H9 (cell line): ENCODE data around the gene MYOCD. TPM values are rescaled to one million over a fixed set of nuclear protein-coding genes. Genes with fewer than 3 reads are reported as not detected.

ENCODE experiments used
- DNase-seq: peaks from one replicate; pipeline ENCODE4 v3.0.0-alpha.2; 2017
- H2AFZ ChIP-seq: one replicate; pipeline ENCODE4 v1.6.1; 2013; ENCODE audit warnings: mild to moderate bottlenecking, low read length, control low read depth, moderate library complexity
- H2AK5ac ChIP-seq: 2 replicates; pipeline ENCODE4 v1.6.1; 2013; ENCODE audit warnings: low read length, control low read depth, mixed read lengths; ENCODE audit not compliant: insufficient read length
- H2BK120ac ChIP-seq: one replicate; pipeline ENCODE4 v1.6.1; 2013; ENCODE audit warnings: low read depth, mild to moderate bottlenecking, low read length, control low read depth, inconsistent platforms; ENCODE audit not compliant: poor library complexity, severe bottlenecking
- H2BK12ac ChIP-seq: 2 replicates; pipeline ENCODE4 v1.6.1; 2013; ENCODE audit warnings: low read length, control low read depth, mixed read lengths, low read depth; ENCODE audit not compliant: insufficient read length
- H2BK15ac ChIP-seq: 2 replicates; pipeline ENCODE4 v1.6.1; 2013; ENCODE audit warnings: low read depth, low read length, control low read depth
- H2BK20ac ChIP-seq: one replicate; pipeline ENCODE4 v1.6.1; 2013; ENCODE audit warnings: low read depth, mild to moderate bottlenecking, low read length, control low read depth, inconsistent platforms; ENCODE audit not compliant: poor library complexity, severe bottlenecking
- H2BK5ac ChIP-seq: 2 replicates; pipeline ENCODE4 v1.6.1; 2013; ENCODE audit warnings: low read length, control low read depth, mixed read lengths; ENCODE audit not compliant: insufficient read length
- H3K14ac ChIP-seq: 2 replicates; pipeline ENCODE4 v1.6.1; 2013; ENCODE audit warnings: low read length, control low read depth; ENCODE audit not compliant: insufficient read depth
- H3K18ac ChIP-seq: 2 replicates; pipeline ENCODE4 v1.6.1; 2013; ENCODE audit warnings: low read depth, mild to moderate bottlenecking, mixed read lengths, low read length, control low read depth; ENCODE audit not compliant: insufficient read length
- H3K23ac ChIP-seq: 2 replicates; pipeline ENCODE4 v1.6.1; 2013; ENCODE audit warnings: low read length, control low read depth, mixed read lengths, low read depth; ENCODE audit not compliant: insufficient read length
- H3K23me2 ChIP-seq: 2 replicates; pipeline ENCODE4 v1.6.1; 2013; ENCODE audit warnings: low read depth, mild to moderate bottlenecking, mixed read lengths, low read length, control low read depth; ENCODE audit not compliant: insufficient read length, poor library complexity, severe bottlenecking
- H3K27ac ChIP-seq: 2 replicates; pipeline ENCODE4 v1.5.1; 2013; ENCODE audit warnings: low read length, control low read depth, mixed read lengths, low read depth; ENCODE audit not compliant: insufficient read length
- H3K27me3 ChIP-seq: 2 replicates; pipeline ENCODE4 v1.6.1; 2013; ENCODE audit warnings: low read length, control low read depth, inconsistent platforms; ENCODE audit not compliant: insufficient read depth
- H3K4ac ChIP-seq: 2 replicates; pipeline ENCODE4 v1.6.1; 2013; ENCODE audit warnings: low read depth, mild to moderate bottlenecking, control low read depth, inconsistent platforms, low read length, moderate library complexity
- H3K4me1 ChIP-seq: 2 replicates; pipeline ENCODE4 v1.6.1; 2013; ENCODE audit warnings: low read length, control low read depth, inconsistent platforms; ENCODE audit not compliant: insufficient read depth
- H3K4me2 ChIP-seq: 2 replicates; pipeline ENCODE4 v1.6.1; 2013; ENCODE audit warnings: low read length, control low read depth, mixed read lengths; ENCODE audit not compliant: insufficient read length, insufficient read depth
- H3K56ac ChIP-seq: 2 replicates; pipeline ENCODE4 v1.6.1; 2013; ENCODE audit warnings: low read depth, mild to moderate bottlenecking, mixed read lengths, low read length, control low read depth; ENCODE audit not compliant: insufficient read length
- H3K79me1 ChIP-seq: 2 replicates; pipeline ENCODE4 v1.6.1; 2013; ENCODE audit warnings: low read depth, mild to moderate bottlenecking, moderate library complexity, low read length, control low read depth, inconsistent platforms; ENCODE audit not compliant: insufficient read depth, poor library complexity, severe bottlenecking
- H3K79me2 ChIP-seq: 2 replicates; pipeline ENCODE4 v1.6.1; 2013; ENCODE audit warnings: low read length, control low read depth, inconsistent platforms; ENCODE audit not compliant: insufficient read depth
- H3K9ac ChIP-seq: 2 replicates; pipeline ENCODE4 v1.6.1; 2013; ENCODE audit warnings: low read length, control low read depth, mixed read lengths; ENCODE audit not compliant: insufficient read length; ENCODE audit errors: extremely low read depth
- H3K9me3 ChIP-seq: one replicate; pipeline ENCODE4 v1.6.1; 2013; ENCODE audit warnings: low read depth, low read length, inconsistent platforms; ENCODE audit not compliant: control insufficient read depth
- H3T11ph ChIP-seq: one replicate; pipeline ENCODE4 v1.6.1; 2013; ENCODE audit warnings: mild to moderate bottlenecking, low read length, control low read depth, inconsistent platforms
- H4K20me1 ChIP-seq: one replicate; pipeline ENCODE4 v1.6.1; 2013; ENCODE audit not compliant: control insufficient read depth, insufficient read length, insufficient read depth
- H4K5ac ChIP-seq: 2 replicates; pipeline ENCODE4 v1.6.1; 2013; ENCODE audit warnings: low read depth, mild to moderate bottlenecking, mixed read lengths, low read length, control low read depth; ENCODE audit not compliant: insufficient read length
- H4K8ac ChIP-seq: replicated peaks from 2 replicates; pipeline ENCODE4 v1.6.1; 2013; ENCODE audit warnings: low read length, control low read depth, mixed read lengths, low read depth; ENCODE audit not compliant: insufficient read length
- H4K91ac ChIP-seq: 2 replicates; pipeline ENCODE4 v1.6.1; 2013; ENCODE audit warnings: low read depth, mild to moderate bottlenecking, moderate library complexity, mixed read lengths, low read length, control low read depth; ENCODE audit not compliant: insufficient read length
- H3K27ac Mint-ChIP-seq, 3 experiments: 2 replicates in 2 of 3; 3 replicates in 1 of 3; pipeline ENCODE4 v1.8.0; 2020 to 2021; ENCODE audit warnings: mixed read lengths in 3 of 3, mild to moderate bottlenecking in 1 of 3, moderate library complexity in 1 of 3
- H3K27me3 Mint-ChIP-seq: 2 replicates; pipeline ENCODE4 v1.8.0; 2021; ENCODE audit warnings: low read depth, mild to moderate bottlenecking, moderate library complexity, mixed read lengths
- H3K36me3 Mint-ChIP-seq, 3 experiments: 2 replicates in 2 of 3; 3 replicates in 1 of 3; pipeline ENCODE4 v1.8.0; 2020 to 2021; ENCODE audit warnings: low read depth in 3 of 3, mixed read lengths in 3 of 3; ENCODE audit not compliant: insufficient read depth in 1 of 3
- H3K4me1 Mint-ChIP-seq, 2 experiments: 2 replicates each; pipeline ENCODE4 v1.8.0; 2020; ENCODE audit warnings: mixed read lengths in 2 of 2
- H3K4me3 Mint-ChIP-seq, 2 experiments: 2 replicates in 1 of 2; 3 replicates in 1 of 2; pipeline ENCODE4 v1.8.0; 2020 to 2021; ENCODE audit warnings: mild to moderate bottlenecking in 2 of 2, mixed read lengths in 2 of 2, moderate library complexity in 1 of 2
- H3K9me3 Mint-ChIP-seq, 2 experiments: 2 replicates in 1 of 2; 3 replicates in 1 of 2; pipeline ENCODE4 v1.8.0; 2020; ENCODE audit warnings: mild to moderate bottlenecking in 2 of 2, mixed read lengths in 2 of 2, moderate library complexity in 1 of 2
- CTCF ChIP-seq: fragments of 200-600 bp; sonication (generic); conservative IDR thresholded peaks from 3 replicates; pipeline ENCODE4 v1.8.0; 2021; ENCODE audit warnings: antibody characterized with exemption, mild to moderate bottlenecking
- WGBS: extraction: QIAGEN DNeasy Blood & Tissue Kit; methylation state at CpG from one replicate; pipeline ENCODE4 v1.1.7; 2013; ENCODE audit warnings: missing lambda C conversion rate, low lambda C conversion rate, mixed read lengths; ENCODE audit not compliant: insufficient read length; ENCODE audit errors: extremely low coverage; 5-methylcytosine and 5-hydroxymethylcytosine counted together
- total RNA-seq: library from RNA; stranded (reverse); gene quantifications from 2 replicates; pipeline ENCODE4 v1.2.1, GENCODE V29; 2021

Gene MYOCD
- total RNA-seq, 1 experiment from 2014 or later = 0.17 TPM

- Histone ChIP-seq H3K27me3 (no peaks in the 10 kb centered on the region), H3K56ac (no peak overlapping the region), H3K4me1 (peaks cover 4% of the 10 kb centered on the region; the same call in 1 of the 2 replicates), H2BK5ac (no peak overlapping the region), H3K4ac (no peak overlapping the region), H3K18ac (no peak overlapping the region), H3K23me2 (no peaks in the 10 kb centered on the region), H4K91ac (no peak overlapping the region), H4K8ac (no peak overlapping the region), H3K23ac (no peak overlapping the region), H3K9ac (no peak overlapping the region), H3K79me1 (no peaks in the 10 kb centered on the region), H2BK15ac (no peak overlapping the region), H3K9me3 (no peaks in the 10 kb centered on the region), H2BK20ac (no peak overlapping the region), H2BK120ac (no peak overlapping the region), H2AK5ac (no peak overlapping the region), H3K79me2 (no peaks in the 10 kb centered on the region), H2AFZ (no peak overlapping the region), H2BK12ac (no peak overlapping the region), H4K20me1 (no peaks in the 10 kb centered on the region), H3K14ac (no peak overlapping the region), H3T11ph (no peak overlapping the region), H3K4me2 (no peak overlapping the region), H3K27ac (no peak overlapping the region), H4K5ac (no peak overlapping the region)
- Mint-ChIP-seq H3K4me3 (no peak overlapping the region), H3K9me3 (no peaks in the 10 kb centered on the region; a peak in 2 of 5 replicates), H3K27me3 (no peaks in the 10 kb centered on the region), H3K27ac (no peak overlapping the region; a peak in 1 of 7 replicates), H3K36me3 (no peaks in the 10 kb centered on the region), H3K4me1 (peaks cover 27 to 32% of the 10 kb centered on the region in 2 experiments)
- DNase-seq = peak; percentile 12
- no CpG with 5 or more reads among the region's 7 CpGs for WGBS
- TF ChIP-seq CTCF = no peak
These were observed 69.2 kb downstream of the MYOCD start for GRCh38 chr17:12734926-12735325.
